GM18511 (cell line): ENCODE results near the gene TOMM34.

ENCODE experiments used
- ATAC-seq: cut with Tn5 transposase; IDR thresholded peaks from one replicate; pipeline ENCODE4 v1.9.1; 2021; ENCODE audit warnings: mild to moderate bottlenecking, moderate library complexity; ENCODE audit not compliant: unreplicated experiment

Gene TOMM34

DNA sequence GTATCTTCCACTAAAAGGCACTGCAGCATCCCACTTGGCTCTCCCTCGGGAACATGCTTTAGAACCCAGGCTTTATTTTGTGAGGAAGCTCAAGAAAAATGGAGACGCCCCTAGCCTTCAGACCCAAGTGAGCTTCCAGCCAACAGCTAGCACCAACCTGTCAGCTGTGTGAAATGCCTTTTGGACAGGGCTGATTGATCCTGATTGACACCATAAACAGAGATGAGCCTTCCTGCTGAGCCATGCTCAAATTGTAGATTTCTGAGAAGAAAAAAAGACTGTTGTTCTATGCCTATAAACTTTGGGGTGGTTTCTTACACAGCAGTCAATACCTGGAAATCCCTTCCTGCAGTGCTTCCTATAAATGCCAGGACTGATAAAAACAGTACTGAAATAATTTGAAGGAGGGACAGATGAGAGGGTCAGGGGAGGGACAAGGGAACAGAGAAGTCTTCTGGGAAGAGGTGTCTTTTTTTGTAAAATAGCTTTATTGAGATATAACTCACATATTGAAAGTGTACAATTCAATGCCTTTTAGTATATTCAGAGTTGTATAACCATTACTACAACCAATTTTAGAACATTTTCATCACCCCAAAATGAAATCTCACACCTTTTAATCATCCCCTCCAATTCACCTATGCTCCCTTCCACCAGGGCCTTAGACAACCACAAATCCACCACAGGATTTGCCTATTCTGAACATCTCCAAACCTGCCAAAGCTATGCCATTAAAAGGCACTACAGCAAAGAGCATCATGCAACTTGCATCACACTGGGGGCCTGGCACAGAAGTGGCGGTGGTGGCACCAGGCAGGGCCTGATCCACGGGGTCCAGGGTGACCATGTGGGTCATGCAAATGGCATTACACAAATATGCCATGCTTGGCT lies 3.4 kb upstream of the TOMM34 start:
- no peak for ATAC-seq

DNA sequence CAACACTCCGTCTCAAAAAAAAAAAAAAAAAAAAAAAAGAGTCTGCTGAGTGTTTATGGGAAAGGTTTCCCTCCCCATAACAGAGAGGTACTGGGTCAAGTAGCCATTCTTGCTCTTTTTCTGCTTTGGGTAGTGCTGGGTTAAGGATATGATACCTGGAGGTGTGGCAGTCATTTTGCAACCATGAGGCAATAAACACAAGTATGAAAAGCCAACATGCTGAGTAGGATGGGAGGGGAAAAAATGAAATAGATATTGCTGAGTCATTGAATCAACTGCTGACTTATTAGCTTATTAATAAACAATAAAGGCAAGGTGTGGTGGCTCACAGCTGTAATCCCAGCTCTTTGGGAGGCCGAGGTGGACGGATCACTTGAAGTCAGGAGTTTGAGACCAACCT lies 2.3 kb upstream of the TOMM34 start:
- ATAC-seq, result no peak

DNA sequence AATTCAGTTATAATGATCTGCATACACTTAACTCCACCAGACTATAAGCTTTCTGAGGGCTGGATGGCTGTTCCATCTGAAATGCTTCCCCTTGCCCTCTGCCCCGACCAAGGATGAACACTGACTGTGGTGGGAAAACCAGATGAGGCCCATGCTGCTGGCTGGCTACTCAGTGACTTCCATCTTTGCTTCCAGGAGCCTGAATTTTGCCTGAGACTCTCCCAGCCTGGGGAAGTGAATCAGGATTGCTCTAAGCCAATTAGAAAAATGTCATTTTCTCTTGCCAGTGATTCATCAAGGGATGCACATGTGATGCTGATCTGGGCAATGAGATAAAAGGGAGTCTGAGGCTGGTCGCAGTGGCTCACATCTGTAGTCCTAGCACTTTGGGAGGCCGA lies 1.7 kb upstream of the TOMM34 start:
- ATAC-seq, result no peak

DNA sequence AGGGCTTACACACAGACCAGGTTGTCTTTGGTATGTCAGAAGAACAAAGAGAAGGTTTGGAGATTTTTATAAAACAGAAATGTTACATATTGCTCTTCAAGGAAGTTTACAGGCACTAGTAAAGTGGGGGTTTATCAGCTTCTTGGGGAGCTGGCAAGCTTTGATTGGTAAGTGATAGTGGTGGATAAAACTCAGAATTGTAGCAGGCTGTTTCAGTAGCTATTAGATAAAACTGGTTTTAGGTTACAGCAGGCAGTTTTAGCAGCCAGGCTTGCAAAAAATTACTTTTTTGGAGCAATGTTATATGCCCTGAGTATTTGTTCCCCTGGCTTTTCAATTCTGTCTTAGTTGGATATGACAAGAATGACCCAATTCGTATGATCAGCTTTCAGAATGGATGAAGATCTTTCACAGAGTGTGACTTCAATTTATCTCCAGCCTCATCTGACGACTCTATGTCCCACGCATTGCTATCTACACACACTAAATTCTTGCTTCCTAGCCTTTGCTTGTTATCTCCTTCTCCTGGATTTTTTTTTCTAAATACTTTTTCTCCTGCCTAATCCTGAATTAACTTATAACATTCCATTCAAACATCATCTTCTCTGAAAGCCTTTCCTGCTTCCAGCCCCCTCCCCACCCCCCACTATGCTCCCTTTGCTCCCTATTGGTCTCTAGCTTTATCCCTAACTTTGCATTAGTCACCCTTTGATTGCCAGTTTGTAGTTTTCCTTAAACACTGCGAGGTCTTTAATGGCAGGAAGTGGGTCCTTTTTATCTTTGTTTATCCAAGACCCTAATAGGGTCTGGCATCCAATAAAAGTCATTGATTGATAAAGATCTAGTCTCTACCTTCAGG lies 1.0 kb upstream of the TOMM34 start:
- ATAC-seq, result no peak

DNA sequence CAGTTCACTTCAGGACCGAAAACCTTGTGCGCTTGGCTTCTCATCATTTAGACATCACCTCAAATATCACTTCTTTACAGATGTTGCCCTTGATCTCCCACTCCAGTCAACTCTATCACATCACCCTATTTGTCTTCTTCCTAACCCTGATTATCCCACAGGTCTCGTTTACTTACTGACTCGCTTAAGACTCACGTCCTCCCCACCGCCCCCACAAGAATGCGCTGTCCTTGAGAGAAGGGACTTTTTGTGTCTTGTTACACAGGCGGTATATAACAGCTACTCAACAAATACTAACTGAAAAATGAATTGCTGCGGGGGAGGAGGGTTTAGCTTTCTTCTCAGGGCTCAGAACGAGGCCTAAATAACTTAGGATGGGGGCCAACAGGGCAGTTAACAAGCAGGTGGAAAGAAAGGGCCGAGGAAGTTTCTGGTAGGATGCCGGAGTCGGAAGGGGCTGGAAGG lies 527 bp downstream of the TOMM34 start:
- ATAC-seq, result peak; percentile 45

DNA sequence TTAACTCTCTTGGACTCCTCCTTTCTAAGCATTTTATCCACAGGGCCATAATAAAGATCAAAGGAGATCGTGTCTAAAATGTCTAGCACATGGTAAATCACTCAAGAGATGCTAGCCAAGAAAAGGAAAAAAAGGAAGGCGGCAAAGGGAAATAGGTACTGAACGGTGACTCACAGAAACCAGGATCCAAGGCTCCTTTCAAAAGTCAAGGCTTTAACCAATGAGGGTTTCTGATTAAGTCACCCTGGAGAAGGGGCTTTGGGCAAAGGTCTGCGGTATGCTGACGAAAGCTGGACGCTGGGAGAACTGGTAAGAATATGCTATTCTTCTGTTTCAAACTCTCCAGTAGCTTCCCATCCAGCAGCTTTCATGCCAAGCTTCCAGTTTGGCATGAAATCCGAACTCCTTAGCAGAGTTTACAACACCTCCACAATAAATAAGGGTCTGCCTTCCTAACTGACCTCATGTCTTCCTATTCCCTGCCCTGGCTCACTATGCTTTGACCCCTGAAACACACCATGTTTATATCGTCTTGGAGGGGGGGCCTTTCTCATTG lies 1.0 kb downstream of the TOMM34 start:
- ATAC-seq, result no peak

DNA sequence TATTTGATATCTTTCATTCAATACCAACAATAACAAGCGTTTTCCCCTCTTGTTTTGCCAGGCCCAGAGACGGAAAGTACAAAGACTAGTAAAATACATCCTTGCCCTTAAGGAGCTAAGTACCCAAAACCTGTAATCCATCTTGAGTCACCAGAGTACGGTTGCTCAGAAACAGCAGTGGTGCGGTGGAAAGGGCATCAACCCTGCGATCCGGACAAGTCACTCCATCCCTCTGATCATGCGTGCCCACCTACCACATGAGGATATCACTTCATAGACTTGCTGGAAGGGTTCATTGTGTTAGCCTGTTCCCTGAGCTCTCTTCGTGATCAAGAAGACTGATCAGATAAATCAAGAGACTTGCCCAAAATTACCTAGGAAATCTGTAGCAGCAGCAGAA lies 1.9 kb downstream of the TOMM34 start:
- no peak for ATAC-seq

DNA sequence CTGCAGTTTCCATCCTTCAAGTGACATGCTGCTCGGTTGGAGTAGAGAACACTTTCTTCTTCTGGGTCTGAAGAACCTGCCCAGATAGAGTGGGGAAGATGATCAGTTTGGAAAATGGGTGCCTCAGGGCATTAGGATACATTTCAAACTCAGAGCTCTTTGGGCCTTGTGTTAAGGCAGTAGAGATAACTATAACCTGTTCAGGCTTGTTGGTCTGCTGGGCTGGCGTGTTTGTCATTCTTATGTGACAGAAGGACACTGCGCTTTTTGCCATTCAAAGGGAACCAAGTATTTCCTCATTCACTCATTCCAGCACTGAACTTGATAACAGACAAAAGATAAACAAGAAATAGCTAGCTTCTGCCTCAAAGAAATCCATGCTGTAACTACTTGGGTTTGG lies 3.8 kb downstream of the TOMM34 start:
- ATAC-seq, result no peak

DNA sequence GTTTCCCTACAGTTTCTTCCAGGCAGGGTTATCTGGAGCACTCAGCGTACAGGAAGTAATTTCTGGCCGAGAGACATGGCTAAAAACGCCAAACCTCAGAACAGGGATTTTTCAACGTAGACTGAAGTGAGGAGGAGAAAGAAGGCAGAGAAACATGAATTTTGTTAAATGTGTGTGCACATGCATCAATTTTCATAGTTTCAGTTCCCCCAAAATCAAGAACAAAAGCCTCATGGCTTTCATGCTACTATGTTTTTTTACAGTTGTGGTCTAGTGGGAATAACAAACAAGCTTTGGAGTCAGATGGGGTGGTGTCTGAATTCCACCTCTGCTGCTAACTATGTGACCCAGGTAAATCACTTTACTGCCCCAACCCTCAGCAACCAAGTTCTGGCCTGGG lies 4.9 kb downstream of the TOMM34 start:
- no peak for ATAC-seq

DNA sequence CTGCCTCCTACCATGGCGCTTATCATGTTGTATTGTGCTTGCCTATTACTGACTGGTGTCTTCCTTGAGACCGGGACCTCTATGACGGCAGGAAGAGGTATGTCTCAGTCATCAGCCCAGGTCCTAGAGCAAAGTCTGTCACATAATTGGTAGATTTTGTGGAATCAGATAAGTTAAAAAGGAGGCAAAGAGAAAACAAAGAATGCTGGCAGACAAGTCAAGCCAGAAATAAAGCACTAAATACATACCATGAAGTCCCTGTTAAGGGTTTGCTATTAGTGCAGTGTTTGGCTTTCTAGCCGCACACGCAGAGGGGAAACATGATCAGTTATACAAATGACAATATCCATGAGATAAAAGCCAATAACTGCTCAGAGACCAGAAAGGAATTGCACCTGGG lies 6.0 kb downstream of the TOMM34 start:
- no peak for ATAC-seq

DNA sequence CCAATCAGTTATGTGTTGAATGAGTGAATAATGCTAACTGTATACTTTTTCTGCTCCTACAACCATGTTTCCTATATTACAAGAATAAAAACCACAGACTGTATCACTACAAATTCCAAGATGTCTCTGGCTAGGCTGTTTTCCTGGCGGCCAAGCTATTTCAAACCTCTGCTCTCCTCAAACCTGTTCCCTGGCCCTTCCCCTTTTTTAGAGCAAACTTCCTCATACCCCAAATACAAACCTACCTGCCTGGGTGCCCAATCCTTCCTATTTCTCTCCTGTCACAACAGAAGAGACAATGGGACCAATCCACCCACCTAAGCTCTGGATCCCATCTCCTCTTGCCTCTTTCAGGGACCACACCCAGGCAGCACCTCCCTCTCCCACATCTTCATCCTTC lies 7.5 kb downstream of the TOMM34 start:
- no peak for ATAC-seq

DNA sequence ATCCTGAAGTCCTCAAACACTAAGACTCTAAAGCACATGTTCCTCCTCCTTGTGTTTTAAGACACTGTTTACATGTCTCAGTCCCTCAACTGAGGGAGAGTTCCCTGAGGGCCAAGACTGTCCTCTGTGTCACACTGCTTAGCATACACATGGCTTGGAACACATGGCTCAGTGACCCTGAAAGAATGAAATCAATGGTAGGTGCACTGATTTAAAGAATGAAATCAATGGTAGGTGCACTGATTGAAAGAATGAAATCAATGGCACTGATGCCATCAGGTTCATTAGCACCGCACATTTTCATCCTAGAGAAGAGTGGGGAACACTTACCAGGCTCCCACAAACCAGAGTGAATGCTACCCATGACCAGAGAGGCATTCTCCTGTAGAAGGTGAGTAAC lies 9.8 kb downstream of the TOMM34 start:
- ATAC-seq, result no peak

DNA sequence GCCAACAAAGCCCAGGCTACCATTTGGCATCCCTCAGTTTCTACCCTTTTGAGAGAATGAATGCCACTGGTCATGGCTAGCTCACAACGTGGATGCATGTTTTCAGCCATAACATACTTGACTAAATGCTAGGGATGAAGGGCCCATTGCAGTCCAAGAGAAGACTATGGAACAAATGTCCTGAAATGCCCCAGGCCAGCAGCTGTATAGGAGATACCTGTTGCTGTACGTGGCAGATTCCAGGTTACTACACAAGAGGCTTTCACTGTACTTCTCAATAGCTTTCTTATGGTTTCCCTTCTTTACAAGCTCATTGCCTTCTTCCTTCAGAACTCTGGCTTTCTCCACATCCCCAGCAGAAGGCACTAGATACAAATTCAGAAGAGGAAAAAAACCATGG lies 11.7 kb downstream of the TOMM34 start:
- no peak for ATAC-seq

DNA sequence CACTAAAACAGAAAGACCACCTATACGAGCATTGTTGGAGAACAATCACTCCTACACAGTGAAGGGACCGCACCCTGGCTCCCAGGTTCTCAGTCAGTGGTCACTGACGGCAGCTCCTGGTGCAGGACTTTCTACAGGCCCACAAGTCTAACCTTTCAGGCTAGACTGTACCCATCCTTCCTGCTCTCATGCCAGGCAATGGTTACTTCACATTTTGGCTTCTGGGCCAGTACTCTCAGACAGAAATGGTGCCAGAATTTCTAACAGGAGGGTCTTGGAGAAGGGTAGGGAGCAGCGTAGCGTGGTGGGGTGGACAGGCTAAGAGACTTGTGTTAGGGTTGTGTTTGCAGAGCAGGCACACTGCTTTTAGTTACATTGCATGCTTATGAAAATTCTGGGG lies 12.1 kb downstream of the TOMM34 start:
- no peak for ATAC-seq

DNA sequence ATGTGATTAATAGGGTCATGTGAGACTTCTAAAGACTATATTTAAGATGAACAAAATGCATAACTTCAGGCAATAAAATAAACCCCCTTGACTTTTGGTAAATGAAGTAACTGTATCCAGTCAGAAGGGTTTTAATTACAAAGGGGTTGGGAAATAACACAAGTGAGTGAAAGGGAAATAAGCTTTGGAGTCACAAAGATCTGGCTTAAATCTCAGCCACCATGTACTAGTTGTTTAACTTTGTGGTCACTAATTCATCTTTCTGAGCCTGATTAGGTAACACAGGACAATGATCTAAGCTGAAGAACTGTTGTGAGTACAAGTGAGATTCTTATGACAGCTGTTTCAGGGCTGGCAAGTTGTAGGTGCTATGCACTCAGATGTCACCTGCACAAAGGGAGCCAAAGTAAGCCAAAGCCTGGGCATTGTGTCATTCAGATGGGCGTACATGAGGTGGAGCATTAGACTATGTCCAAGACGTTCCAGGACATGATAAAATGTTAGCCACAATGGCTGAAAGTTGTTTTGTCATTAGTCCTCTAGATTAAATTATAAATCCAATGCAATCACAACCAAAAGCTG lies 13.8 kb downstream of the TOMM34 start:
- no peak for ATAC-seq

DNA sequence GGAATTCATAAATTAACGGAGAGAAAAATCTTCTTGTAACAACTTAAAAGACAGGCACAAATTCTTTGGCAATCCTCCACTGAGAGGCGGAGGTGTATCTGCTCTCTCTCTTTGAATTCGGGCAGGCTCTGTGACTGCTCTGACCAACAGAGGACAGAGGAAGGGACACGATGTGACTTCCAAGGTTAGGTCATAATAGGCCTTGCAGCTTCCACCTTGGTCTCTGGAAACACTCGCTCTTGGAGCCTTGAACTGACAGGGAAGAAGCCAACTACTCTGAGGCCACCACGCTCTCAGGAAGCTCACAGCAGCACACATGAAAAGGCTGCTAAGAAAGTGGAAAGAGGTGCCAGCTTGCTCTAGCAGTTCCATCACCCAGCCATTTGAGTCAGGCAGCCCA lies 14.9 kb downstream of the TOMM34 start:
- no peak for ATAC-seq

DNA sequence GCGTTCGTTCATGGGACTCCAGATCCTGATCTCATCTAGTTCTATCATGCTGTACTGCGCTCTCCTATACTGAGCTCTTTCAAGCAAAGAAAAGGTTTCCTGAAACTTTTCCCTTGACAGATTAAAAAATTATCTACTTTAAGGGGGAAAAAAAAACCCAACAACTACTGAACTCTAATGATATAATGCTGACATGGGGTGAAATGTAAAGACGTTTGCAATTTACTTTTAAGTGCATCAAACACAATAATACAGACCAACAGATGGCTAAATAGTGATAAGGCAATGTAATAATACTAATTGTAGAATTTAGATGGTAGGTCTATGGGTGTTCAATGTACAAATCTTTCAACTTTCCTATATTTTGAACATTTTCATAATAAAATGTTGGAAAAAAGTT lies 16.4 kb downstream of the TOMM34 start:
- ATAC-seq, result no peak

DNA sequence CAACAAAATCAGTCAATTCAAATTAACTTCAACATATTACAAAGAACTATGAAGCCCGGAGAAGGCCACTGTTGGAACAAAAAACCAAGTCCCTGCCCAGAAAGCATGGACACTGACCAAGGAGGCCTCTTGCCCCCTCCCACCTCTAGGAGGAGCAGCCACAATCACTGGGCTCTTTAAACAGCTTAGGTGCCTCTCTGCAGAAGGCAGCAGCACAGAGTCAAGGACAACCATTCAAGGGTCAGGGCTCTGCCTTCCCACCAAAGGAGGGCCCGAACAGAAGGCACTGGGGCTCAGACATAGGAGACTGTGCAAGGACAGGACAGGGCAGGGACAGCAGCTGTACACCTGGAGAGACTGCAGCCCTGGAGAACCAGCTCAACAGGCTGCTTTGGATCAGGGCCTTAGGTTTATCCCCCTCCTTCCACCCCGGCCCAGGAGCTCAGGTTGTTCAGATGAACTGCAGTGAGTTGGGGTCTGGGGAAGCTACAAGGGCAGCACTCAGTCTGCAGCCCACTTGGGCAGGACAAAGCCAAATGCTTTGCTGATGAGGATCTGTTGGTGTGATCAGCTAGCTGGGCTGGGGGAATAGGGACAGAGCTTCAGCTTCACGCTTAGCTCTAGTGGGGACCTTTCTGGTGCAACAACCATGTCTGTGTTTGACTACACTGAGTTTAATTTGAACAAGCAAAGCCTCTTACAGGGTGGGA lies 17.8 kb downstream of the TOMM34 start:
- no peak for ATAC-seq

DNA sequence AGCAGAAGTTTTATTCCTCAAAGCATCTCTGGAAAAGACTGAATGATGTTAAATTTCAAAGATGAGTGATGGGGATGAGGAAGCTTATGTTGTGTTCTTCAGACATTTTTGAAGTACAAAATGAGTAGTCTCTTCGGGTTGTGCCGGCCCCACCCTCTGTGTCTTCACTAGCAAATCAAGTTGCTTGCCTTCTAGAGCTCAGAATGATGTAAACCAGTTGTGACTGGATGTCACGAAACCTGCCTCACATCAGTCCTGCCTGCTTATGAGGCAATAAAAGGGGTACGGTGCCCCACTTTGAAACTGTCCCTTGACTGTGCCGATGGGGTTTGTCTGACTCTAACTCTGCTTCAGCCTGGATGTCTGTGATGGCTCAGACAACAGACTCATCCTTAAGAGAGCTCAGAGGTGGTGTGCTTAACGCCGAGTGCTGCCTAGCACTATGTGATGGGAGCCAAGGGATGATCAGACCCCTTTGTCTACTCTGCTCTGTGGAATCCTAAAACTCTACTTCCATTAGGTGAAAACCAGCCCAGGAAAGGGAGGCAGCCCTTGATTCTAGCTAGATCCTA lies 19.0 kb downstream of the TOMM34 start:
- no peak for ATAC-seq

DNA sequence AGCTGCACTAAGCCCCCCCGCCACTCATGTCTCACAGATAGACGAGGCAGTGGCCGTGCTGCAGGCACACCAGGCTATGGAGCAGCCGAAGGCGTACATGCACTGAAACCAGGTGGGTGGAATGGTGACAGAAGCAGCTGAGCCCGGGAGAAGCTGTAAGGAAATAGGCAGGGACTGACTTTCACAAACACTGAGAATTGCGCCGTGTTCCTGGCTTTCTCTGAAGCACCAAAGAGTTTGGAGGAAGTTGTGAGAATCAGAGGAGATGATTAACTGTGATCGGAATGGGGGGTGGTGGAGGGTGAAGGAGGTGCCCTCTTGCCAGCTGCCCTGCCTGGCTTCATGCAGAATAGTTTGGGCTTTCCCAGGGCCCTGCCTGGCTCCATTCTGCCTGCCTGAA lies 21.6 kb downstream of the TOMM34 start:
- ATAC-seq, result no peak
